Islet of Langerhans (tissue), 1 donor: ENCODE results near the gene PDE3B.
"Not testable (repeated sequence)": the region's sequence is repeated elsewhere in the genome, so short reads cannot be mapped to it uniquely, and the experiment has no call there.

Experiments
- FAIRE-seq: peaks from one replicate; lab custom pipeline; 2011; peaks lifted over from hg19 to GRCh38; lab: Jason Lieb, UNC

Gene PDE3B

GRCh38 chr11:14677146-14677545 lies 33.5 kb downstream of the PDE3B start:
- FAIRE-seq: no peak

- no peak for FAIRE-seq
Observed at GRCh38 chr11:14678350-14678749, 34.7 kb downstream of the PDE3B start.

GRCh38 chr11:14679662-14680061 lies 36.1 kb downstream of the PDE3B start:
- FAIRE-seq: no peak

GRCh38 chr11:14684234-14684915 lies 40.8 kb downstream of the PDE3B start:
- not testable (repeated sequence) for FAIRE-seq

- peak; percentile 60 for FAIRE-seq
Observed at GRCh38 chr11:14687456-14687855, 43.9 kb downstream of the PDE3B start.

GRCh38 chr11:14687943-14688627 lies 44.5 kb downstream of the PDE3B start:
- peak; percentile 100 for FAIRE-seq

- FAIRE-seq: not testable (repeated sequence)
Observed at GRCh38 chr11:14695656-14696055, 52.1 kb downstream of the PDE3B start.

GRCh38 chr11:14698771-14699170 lies 55.2 kb downstream of the PDE3B start:
- FAIRE-seq: no peak

GRCh38 chr11:14700593-14700992 lies 57.0 kb downstream of the PDE3B start:
- FAIRE-seq: no peak

GRCh38 chr11:14702760-14703159 lies 59.2 kb downstream of the PDE3B start:
- no peak for FAIRE-seq

- FAIRE-seq: no peak
Observed at GRCh38 chr11:14703731-14704130, 60.1 kb downstream of the PDE3B start.

GRCh38 chr11:14705067-14705466 lies 61.5 kb downstream of the PDE3B start:
- FAIRE-seq: no peak

- FAIRE-seq: no peak
Observed at GRCh38 chr11:14713496-14714244, 70.1 kb downstream of the PDE3B start.

- not testable (repeated sequence) for FAIRE-seq
Observed at GRCh38 chr11:14715669-14716068, 72.1 kb downstream of the PDE3B start.

- FAIRE-seq: no peak
Observed at GRCh38 chr11:14722496-14722895, 78.9 kb downstream of the PDE3B start.

GRCh38 chr11:14725150-14725549 lies 81.5 kb downstream of the PDE3B start:
- FAIRE-seq: no peak

- FAIRE-seq: no peak
Observed at GRCh38 chr11:14727215-14727614, 83.6 kb downstream of the PDE3B start.

GRCh38 chr11:14727746-14728145 lies 84.1 kb downstream of the PDE3B start:
- peak; percentile 68 for FAIRE-seq

- not testable (repeated sequence) for FAIRE-seq
Observed at GRCh38 chr11:14740539-14740938, 96.9 kb downstream of the PDE3B start.

GRCh38 chr11:14741195-14741594 lies 97.6 kb downstream of the PDE3B start:
- FAIRE-seq: no peak

- FAIRE-seq: no peak
Observed at GRCh38 chr11:14742849-14743559, 99.4 kb downstream of the PDE3B start.

- FAIRE-seq: not testable (repeated sequence)
Observed at GRCh38 chr11:14743667-14744066, 100.1 kb downstream of the PDE3B start.
